Lower leg skin (tissue), 3 donors: ENCODE results near the gene YAP1.

Experiments
- CTCF ChIP-seq, 3 donors: fragments of 450-650 bp; IDR thresholded peaks; one replicate each; pipeline ENCODE4 v1.5.1; 2016; ENCODE audit warnings: antibody characterized with exemption in 3 of 3, mild to moderate bottlenecking in 3 of 3, moderate library complexity in 2 of 3
- POLR2A ChIP-seq, 2 donors: fragments of 450-650 bp; IDR thresholded peaks; one replicate each; pipeline ENCODE4 v1.6.1; 2016 to 2017; ENCODE audit warnings: antibody characterized with exemption in 2 of 2, mild to moderate bottlenecking in 1 of 2, moderate library complexity in 1 of 2

- TF ChIP-seq POLR2A (IDR thresholded peaks at IDR 0.05) (no peak), CTCF (IDR thresholded peaks at IDR 0.05) (no peak)
These were observed 158.8 kb downstream of the YAP1 start for GRCh38 chr11:102268985-102269470.
